NOMO-1 treated with DMSO at 0.1 percent for 48 hours (cell line): ENCODE results near the gene FZR1.
"Not testable (repeated sequence)": the region's sequence is repeated elsewhere in the genome, so short reads cannot be mapped to it uniquely, and the experiment has no call there.

Source experiments
- DNase-seq: peaks from one replicate; lab custom pipeline; 2025; ENCODE audit not compliant: unreplicated experiment; lab: John Stamatoyannopoulos, UW

Gene FZR1

DNA sequence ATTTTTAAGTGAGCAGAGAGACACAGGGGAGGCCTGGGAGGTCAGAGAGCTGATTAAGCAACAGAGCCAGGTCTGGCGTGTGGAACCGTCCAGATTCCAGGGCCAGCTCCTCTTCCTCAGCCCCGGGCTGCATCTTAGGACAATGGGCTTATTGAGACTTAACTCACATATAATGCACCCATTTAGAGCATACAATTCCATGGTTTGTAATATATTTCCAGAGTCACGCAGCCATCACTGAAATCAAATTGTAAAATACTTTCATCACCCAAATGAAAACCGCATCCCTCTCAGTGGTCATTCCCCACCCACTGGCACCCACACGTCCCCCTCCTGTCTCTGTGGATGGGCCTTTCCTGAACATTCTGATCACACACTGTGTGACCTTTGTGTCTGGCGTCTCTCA, 64.5 kb downstream of the FZR1 start:
- no peak for DNase-seq

DNA sequence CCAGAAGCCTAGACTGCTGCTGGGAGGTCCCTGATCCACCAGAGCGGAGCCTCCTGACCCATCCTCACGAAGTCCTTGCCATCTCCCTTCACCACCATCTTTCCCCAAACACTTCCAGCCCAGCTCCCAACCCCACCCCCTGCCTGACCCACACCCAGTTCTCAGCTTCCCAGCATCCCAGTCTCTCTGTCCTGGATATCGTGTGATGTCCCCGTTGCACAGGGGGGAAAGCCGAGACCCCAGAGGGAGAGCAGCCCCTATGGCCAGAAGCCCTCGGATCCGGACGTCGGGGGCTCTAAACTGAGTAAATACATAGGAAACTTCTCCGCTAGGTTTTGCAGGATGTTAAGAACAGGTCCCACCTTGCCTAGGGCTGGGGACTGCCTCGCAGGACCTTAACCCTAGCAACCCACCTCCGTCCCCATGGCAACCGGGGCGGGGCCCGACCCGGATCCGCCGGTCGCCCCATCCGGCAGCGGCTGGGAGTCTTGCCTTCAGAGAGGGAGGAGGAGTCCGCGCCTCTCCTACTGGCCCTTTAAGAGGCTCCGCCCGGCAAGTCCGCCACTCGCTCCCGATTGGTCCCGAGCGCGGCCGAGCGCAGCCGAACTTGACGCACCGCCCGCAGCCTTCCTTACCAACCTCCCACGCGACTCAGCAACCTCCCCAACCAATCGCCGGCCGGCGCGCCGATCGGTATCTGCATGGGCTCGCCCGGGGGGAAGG, 66.2 kb downstream of the FZR1 start:
- peak; percentile 99 for DNase-seq

DNA sequence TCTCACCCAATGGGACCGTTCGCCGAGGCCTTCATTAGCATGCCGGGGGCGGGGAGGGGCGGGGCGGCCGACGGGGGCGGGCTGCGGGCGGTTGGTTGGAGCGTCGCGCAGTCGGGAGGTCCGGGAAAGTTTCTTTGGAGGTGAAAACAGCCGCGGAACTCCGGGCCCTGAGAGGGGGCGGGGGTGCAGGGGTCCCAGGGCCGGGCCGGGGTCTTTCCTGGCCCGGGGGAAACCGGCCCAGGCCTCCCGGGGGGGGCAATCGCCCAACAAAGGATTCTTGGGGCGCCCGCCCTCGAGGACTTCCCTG, 66.7 kb downstream of the FZR1 start, which contains the start of gene HMG20B:
Gene HMG20B, plus strand, starts transcription at position 90 of the 307 bp plus-strand sequence. CDS start 366 bp downstream, outside the sequence.
- DNase-seq, result no peak

DNA sequence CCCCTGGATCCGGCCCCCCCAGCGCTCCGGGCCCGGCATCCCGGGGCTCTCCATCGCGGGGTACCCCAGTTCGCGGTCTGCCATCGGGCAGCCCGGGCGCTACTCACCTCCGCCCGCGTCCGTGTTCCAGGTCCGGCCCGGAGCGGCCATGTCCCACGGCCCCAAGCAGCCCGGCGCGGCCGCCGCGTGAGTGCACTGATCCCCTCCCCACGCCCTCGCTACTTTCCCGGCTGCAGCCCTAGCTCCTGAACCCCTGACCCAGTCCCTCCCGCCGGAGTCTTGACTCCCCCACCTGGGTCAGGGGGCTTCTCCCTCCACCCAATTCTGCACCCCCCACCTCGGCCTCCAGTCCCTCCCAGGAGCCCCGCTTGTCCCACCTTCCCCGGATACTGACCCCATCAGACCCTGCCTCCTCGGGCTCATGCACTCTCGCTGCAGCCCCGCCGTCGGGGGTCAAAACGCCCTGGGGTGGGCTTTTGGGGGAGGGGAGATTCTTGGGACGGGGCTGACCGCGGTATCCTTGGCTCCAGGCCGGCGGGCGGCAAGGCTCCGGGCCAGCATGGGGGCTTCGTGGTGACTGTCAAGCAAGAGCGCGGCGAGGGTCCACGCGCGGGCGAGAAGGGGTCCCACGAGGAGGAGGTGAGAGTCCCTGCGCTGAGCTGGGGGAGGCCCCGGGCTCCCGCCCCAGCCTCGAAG, 67.2 kb downstream of the FZR1 start:
- DNase-seq, result no peak

DNA sequence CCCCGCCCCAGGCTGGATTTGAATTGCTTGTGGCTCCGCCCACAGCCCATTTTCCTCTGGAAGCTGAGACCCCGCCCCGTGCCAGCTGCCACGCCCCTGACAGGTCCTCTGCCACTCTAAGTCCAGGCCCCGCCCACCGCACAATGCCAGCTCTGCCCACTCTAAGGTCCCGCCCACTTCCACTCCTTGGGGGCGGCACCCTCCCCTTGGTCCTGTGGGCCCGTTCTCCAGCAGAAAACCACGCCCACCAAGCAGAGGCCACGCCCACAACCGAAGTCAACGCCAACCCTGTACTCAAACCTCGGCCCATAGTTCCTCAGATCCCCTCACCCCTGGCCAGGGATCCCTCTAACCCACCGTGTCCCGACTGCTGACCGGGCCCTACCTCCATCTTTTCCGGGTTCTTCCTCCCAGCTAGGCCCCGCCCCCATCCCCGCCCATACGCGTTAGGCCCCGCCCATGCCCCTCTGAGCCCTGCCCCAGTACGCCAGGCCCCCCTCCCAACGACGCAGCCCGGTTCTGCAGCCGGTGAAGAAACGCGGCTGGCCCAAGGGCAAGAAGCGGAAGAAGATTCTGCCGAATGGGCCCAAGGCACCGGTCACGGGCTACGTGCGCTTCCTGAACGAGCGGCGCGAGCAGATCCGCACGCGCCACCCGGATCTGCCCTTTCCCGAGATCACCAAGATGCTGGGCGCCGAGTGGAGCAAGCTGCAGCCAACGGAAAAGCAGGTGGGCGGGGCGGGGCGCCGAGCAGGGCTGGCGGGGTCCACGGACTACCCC, 67.9 kb downstream of the FZR1 start:
- DNase-seq, result peak; percentile 87

DNA sequence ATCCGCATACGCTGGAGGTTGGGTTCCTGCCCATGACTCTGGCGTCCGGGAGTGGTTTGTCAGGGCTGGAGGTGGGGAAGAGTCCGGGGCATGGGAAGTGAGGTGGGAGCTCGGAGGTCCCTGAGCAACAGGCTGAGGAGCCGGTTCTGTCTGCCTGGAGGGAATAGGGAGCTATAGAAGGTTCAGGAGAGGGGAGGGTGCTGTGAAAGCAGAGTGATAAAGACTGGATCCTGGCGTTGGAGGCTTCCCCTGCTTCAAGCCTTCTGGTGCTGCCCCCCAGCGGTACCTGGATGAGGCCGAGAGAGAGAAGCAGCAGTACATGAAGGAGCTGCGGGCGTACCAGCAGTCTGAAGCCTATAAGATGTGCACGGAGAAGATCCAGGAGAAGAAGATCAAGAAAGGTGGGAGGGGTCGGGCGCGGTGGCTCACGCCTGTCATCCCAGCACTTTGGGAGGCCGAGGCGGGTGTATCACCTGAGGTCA, 69.2 kb downstream of the FZR1 start:
- DNase-seq, result no peak

DNA sequence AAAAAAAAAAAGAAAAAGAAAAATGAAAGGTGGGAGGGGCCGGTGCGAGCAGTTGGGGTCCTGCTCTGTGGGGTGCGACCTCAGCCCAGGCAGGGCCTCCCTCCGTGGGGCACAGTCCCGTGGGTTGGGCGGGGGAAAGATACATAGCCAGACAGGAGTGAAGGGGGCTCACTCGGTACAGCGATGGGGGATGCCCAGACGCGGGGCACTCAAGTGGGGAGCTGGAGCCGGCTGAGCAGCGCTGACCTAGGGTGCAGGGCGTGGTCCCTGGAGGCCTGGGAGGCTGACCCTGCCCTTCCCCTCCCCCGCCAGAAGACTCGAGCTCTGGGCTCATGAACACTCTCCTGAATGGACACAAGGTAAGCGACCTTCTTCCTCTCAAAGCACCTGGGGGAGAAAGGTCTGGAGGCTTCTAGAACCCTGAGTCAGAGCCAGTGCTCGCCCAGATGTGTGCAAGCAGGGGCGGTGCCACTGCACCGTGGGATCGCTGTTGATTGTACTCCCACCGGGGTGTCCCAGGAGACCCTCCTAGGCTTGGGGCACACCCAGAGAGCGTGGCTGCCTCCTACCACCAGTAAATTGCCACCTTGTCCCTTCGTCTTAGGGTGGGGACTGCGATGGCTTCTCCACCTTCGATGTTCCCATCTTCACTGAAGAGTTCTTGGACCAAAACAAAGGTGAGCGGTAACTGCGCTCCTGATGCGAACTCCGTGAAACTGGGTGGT, 70.0 kb downstream of the FZR1 start:
- no peak for DNase-seq

DNA sequence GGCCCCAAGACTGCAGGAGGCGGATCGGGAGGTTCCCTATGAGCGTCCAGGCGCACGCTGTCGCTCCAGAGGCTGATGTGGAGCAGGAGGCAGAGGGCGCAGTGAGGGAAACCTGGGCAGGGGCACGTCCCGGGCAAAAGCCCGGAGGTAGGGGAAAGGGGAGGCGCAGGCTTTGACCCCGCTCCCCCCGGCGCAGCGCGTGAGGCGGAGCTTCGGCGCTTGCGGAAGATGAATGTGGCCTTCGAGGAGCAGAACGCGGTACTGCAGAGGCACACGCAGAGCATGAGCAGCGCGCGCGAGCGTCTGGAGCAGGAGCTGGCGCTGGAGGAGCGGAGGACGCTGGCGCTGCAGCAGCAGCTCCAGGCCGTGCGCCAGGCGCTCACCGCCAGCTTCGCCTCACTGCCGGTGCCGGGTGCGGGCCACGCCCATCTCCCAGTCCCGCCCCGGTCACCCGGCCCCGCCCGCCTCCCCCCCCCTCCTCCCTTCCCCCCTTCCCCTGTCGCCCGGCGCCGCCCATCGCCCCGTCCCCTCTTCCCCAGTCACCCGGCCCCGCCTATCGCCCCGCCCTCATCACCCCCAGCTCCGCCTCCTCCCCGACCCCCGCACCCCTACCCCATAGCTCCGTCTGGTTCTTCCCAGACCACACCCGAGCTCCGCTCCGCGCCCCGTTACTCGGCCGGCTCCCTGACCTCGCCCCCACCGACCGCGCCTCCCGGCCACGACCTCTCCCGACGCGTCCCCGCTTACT, 70.8 kb downstream of the FZR1 start:
- DNase-seq, result no peak

DNA sequence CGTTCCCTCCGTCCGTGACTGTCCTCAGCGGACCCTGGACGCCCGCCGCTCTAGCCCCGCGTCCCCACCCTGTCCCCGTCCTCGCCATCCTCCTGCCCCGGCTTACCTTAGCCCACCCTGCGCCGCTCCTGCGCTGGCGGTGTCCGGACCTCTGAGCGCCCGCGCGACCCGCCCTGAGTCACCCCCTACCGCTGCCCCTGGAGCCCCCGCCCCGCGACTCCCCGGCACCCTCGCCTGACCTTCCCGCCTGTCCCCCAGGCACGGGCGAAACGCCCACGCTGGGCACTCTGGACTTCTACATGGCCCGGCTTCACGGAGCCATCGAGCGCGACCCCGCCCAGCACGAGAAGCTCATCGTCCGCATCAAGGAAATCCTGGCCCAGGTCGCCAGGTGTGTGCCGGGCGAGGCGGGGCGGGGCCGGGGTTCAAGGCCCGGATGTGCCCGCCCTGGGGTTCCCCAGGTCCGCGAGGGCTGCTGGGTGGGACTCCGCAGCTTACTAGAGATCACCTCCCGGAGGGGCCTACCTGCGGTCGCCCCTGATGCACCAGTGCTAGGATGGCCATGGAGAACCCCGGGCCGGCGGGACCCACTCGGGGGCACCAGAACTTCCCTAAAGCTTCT, 71.7 kb downstream of the FZR1 start:
- DNase-seq, result no peak

DNA sequence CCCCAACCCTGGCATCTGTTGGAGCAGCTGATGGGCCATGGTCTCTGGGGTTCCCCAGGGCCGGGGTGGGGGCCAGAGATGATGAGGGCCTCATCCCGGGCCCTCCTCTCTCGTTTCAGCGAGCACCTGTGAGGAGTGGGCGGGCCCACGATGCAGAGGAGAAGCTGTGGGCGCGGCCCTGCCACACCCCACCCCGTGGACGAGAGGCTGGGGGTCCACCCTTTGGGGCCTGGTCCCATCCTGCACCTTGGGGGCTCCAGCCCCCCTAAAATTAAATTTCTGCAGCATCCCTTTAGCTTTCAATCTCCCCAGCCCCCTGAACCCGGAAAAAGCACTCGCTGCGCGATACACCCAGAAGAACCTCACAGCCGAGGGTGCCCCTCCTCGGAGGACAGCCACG, 72.3 kb downstream of the FZR1 start:
- DNase-seq, result no peak

DNA sequence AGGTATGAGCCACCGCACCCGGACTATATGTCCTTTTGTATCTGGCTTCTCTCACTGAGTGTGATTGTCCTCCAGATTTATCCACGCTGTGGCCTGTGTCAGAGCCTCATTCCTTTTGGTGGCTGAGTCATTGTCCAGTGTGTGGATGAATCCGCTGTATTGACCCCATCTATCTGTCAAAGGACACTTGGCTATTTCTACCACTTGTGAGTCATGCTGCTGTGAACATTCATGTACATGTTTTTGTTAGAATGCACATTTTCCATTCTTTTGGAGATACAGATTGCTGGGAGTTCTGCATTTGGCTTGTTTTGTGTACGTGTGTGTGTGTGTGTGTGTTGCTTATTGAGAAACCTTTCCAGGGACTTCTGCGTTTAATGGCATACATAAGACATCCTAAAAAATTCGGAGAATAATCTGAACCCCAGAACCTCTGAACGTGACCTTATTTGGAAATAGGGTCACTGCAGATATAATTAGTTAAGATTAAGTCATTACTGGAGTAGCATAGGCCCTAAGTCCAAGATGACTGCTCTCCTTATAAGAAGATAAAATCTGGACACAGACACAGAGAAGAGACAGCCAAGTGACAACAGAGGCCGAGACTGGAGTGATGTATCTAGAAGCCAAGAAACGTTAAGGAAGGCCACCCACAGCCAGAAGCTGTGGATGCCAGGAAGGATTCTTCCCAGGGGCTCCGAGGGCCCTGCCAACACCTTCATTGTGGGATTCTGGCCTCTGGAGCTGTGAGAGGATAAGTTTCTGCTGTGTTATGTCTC, 74.2 kb downstream of the FZR1 start:
- DNase-seq, result no peak

DNA sequence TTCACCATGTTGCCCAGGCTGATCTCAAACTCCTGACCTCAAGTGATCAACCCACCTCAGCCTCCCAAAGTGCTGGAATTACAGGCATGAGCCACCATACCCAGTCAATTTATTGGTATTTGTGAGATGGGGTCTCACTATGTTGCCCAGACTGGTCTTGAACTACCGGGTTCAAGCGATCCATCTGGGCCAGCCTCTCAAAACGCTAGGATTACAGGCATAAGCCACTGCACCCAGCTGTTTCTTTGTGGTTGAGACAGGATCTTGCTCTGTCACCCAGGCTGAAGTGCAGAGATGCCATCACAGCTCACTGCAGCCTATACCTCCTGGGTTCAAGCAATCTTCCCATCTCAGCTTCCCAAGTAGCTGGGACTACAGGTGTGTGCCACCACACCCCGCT, 75.7 kb downstream of the FZR1 start:
- not testable (repeated sequence) for DNase-seq

DNA sequence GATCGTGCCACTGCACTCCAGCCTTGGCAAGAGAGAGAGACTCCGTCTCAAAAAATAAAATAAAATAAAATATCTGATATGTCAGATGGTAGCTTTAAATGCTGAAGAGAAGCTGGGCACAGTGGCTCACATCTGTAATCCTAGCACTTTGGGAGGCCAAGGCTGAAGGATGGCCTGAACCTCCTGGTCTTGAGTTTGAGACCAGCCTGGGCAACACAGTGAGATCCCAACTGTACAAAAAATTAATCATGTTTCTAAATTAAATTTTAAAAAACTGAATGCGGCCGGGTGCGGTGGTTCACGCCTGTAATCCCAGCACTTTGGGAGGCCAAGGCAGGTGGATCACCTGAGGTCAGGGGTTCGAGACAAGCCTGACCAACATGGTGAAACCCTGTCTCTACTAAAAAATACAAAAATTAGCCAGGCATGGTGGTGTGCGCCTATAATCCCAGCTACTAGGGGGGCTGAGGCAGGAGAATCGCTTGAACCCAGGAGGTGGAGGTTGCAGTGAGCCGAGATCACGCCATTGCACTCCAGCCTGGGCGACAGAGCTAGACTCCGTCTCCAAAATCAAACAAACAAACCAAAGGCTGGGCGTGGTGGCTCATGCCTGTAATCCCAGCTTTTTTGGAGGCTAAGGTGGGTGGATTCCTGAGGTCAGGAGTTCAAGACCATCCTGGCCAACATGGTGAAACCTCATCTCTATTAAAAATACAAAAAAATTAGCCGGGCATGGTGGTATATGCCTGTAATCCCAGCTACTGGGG, 78.1 kb downstream of the FZR1 start:
- DNase-seq, result not testable (repeated sequence)

DNA sequence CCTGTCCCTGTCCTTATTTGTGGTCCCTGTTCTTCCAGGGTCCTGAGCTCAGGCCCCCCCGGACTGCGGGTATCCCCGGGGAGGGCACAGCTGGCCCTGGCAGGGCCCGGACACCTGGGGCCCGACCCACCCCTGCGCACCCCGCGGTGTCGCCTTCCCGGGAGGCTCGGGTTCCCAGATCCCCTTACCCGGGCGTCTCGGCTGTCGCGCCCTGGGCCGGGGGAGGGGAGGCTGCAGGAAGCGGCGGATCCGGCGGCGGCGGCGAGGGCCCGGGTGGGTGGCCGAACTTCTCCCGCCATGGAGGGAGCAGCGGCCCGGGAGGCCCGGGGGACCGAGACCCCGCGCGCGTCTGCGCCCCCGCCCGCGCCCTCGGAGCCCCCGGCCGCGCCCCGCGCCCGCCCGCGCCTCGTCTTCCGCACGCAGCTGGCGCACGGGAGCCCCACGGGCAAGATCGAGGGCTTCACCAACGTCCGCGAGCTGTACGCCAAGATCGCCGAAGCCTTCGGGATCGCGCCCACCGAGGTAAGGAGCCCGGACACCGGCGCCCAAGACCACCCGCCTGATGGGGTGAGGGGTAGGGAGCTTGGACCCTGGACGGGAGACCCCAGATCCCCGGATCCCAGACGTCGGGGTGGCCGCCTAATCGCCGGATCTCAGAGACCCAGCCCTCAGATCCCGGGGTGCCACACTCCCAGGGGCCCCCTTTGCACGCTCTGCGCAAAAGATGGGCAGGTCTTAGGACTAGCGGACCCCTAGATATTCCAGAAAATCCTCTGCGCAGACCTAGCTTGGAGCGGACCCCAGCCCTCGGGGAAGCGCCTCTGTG, 79.4 kb downstream of the FZR1 start, which contains the start of gene GIPC3:
Gene GIPC3, plus strand, starts transcription at position 178 of the 826 bp plus-strand sequence. Its CDS starts 120 bp downstream, at position 298.
- no peak for DNase-seq

DNA sequence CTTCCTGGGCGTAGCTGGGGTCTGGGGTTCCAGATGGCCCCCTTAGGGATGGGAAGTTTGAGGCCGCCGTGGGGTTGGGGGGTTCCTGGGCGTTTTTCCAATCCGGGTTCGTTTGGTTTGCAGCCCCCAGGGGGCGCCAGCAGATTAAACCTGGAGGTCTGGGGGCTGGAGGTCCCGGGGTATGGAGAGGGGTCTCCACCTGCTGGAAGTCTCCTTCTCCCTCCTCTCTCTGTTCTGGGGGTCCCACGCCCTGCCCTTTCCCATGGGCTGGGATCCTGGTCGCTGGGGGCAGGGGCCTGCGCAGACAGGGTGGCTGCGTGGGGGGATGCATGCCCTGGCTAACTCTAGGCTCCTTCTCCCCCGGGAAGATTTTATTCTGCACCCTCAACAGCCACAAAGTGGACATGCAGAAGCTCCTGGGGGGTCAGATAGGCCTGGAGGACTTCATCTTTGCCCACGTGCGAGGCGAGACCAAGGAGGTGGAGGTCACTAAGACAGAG, 80.1 kb downstream of the FZR1 start:
- no peak for DNase-seq

DNA sequence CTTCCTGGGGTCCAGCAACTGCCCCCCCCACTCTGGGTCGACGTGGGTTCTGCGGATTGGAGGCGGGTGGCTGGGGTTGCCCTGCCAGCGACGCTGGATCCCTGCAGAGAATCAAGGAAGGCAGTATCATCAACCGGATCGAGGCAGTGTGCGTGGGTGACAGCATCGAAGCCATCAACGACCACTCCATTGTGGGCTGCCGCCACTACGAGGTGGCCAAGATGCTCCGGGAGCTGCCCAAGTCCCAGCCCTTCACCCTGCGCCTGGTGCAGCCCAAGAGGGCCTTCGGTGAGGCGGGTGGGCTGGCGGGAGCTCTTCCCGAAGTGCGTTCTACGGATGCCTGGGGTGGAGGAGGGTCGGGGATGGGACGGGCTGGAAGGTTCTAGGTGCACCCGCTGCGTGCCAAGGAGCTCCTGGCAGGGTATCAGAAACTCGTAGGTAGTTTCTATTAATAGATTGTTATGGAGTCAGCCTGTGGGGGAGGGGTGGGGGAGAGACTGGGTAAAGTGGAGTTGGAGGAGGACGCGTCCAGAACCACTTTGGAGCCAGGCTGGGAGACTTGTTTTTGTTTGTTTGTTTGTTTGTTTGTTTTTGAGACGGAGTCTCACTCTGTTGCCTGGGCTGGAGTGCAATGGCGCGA, 80.7 kb downstream of the FZR1 start:
- DNase-seq, result no peak
